Measurements from ENCODE around the gene DNMT3A. TPM values are rescaled to one million over a fixed set of nuclear protein-coding genes. Genes with fewer than 3 reads are reported as not detected.

The DNMT3A gene
- total RNA-seq, 1 donor from 2014 or later = 113 TPM

GRCh38 chr2:25371253-25372241, 29.8 kb upstream of the DNMT3A start:
- no peak overlapping the region for H3K4me3 Mint-ChIP-seq
- H3K36me3 Mint-ChIP-seq (ENCODE audit: low read depth) = no peaks in the 10 kb centered on the region
- no peak for DNase-seq (ENCODE audit: low read depth, low spot score)
- no peak overlapping the region for H3K27ac Mint-ChIP-seq (ENCODE audit: unreplicated experiment)
- H3K4me1 Mint-ChIP-seq = peaks cover 26% of the 10 kb centered on the region
- H3K9me3 Mint-ChIP-seq = no peaks in the 10 kb centered on the region
- H3K27me3 Mint-ChIP-seq (ENCODE audit: low read depth) = no peaks in the 10 kb centered on the region
- no peak for TF ChIP-seq CTCF (conservative IDR thresholded peaks at IDR 0.05)

- H3K27me3 Mint-ChIP-seq (ENCODE audit: low read depth) = no peaks in the 10 kb centered on the region
- no peak overlapping the region for H3K27ac Mint-ChIP-seq (ENCODE audit: unreplicated experiment)
- H3K9me3 Mint-ChIP-seq = no peaks in the 10 kb centered on the region
- no peak overlapping the region for H3K4me3 Mint-ChIP-seq
- H3K36me3 Mint-ChIP-seq (ENCODE audit: low read depth) = no peaks in the 10 kb centered on the region
- no peak for DNase-seq (ENCODE audit: low read depth, low spot score)
- H3K4me1 Mint-ChIP-seq = peaks cover 20% of the 10 kb centered on the region
- no peak for TF ChIP-seq CTCF (conservative IDR thresholded peaks at IDR 0.05)
Observed at GRCh38 chr2:25369876-25370275, 28.2 kb upstream of the DNMT3A start.

- no peak overlapping the region for H3K27ac Mint-ChIP-seq (ENCODE audit: unreplicated experiment)
- H3K27me3 Mint-ChIP-seq (ENCODE audit: low read depth) = no peaks in the 10 kb centered on the region
- no peaks in the 10 kb centered on the region for H3K36me3 Mint-ChIP-seq (ENCODE audit: low read depth)
- H3K4me3 Mint-ChIP-seq = no peak overlapping the region
- H3K4me1 Mint-ChIP-seq = peaks cover 20% of the 10 kb centered on the region
- TF ChIP-seq CTCF (conservative IDR thresholded peaks at IDR 0.05) = no peak
- H3K9me3 Mint-ChIP-seq = no peaks in the 10 kb centered on the region
- DNase-seq (ENCODE audit: low read depth, low spot score) = no peak
Observed at GRCh38 chr2:25369439-25369838, 27.7 kb upstream of the DNMT3A start.

- H3K27ac Mint-ChIP-seq (ENCODE audit: unreplicated experiment) = no peak overlapping the region
Observed at GRCh38 chr2:25368660-25369059, 26.9 kb upstream of the DNMT3A start.

GRCh38 chr2:25367296-25367695, 25.6 kb upstream of the DNMT3A start:
- H3K9me3 Mint-ChIP-seq = no peaks in the 10 kb centered on the region
- no peak for DNase-seq (ENCODE audit: low read depth, low spot score)
- peaks cover 17% of the 10 kb centered on the region for H3K4me1 Mint-ChIP-seq
- no peak for TF ChIP-seq CTCF (conservative IDR thresholded peaks at IDR 0.05)
- H3K36me3 Mint-ChIP-seq (ENCODE audit: low read depth) = no peaks in the 10 kb centered on the region
- H3K4me3 Mint-ChIP-seq = no peak overlapping the region
- H3K27me3 Mint-ChIP-seq (ENCODE audit: low read depth) = no peaks in the 10 kb centered on the region
- H3K27ac Mint-ChIP-seq (ENCODE audit: unreplicated experiment) = no peak overlapping the region

More at GRCh38 chr2:25368660-25369059, 26.9 kb upstream of the DNMT3A start:
- H3K9me3 Mint-ChIP-seq = no peaks in the 10 kb centered on the region
- no peak for TF ChIP-seq CTCF (conservative IDR thresholded peaks at IDR 0.05)
- H3K4me1 Mint-ChIP-seq = peaks cover 20% of the 10 kb centered on the region
- no peaks in the 10 kb centered on the region for H3K36me3 Mint-ChIP-seq (ENCODE audit: low read depth)
- H3K4me3 Mint-ChIP-seq = no peak overlapping the region
- no peak for DNase-seq (ENCODE audit: low read depth, low spot score)
- H3K27me3 Mint-ChIP-seq (ENCODE audit: low read depth) = no peaks in the 10 kb centered on the region
